Endodermal cell (in vitro differentiated cells): ENCODE data around the gene SWT1. TPM values are rescaled to one million over a fixed set of nuclear protein-coding genes. Genes with fewer than 3 reads are reported as not detected.

Experiments used
- DNase-seq: peaks from one replicate; pipeline ENCODE4 v3.0.0-alpha.2; 2017
- H3K27ac ChIP-seq: 2 replicates; pipeline ENCODE4 v1.5.1; 2013; ENCODE audit warnings: mild to moderate bottlenecking, low read depth, low read length, moderate library complexity
- H3K27me3 ChIP-seq: 2 replicates; pipeline ENCODE4 v1.6.1; 2013; ENCODE audit warnings: mild to moderate bottlenecking, low read length, moderate library complexity; ENCODE audit not compliant: insufficient read depth, control insufficient read depth, poor library complexity, severe bottlenecking
- H3K36me3 ChIP-seq: 2 replicates; pipeline ENCODE4 v1.7.0; 2013; ENCODE audit warnings: mild to moderate bottlenecking, low read length, moderate library complexity; ENCODE audit not compliant: control insufficient read depth, insufficient read depth
- H3K4me1 ChIP-seq: one replicate; pipeline ENCODE4 v1.7.0; 2013; ENCODE audit warnings: low read length; ENCODE audit not compliant: control insufficient read depth, insufficient read depth
- H3K4me3 ChIP-seq: 2 replicates; pipeline ENCODE4 v1.5.1; 2013; ENCODE audit warnings: mild to moderate bottlenecking, low read length, moderate library complexity
- H3K9ac ChIP-seq: 2 replicates; pipeline ENCODE4 v1.6.1; 2013; ENCODE audit warnings: mild to moderate bottlenecking, low read length, moderate library complexity; ENCODE audit not compliant: poor library complexity, severe bottlenecking; ENCODE audit errors: extremely low read depth
- H3K9me3 ChIP-seq: 2 replicates; pipeline ENCODE4 v1.6.1; 2013; ENCODE audit warnings: mild to moderate bottlenecking, low read length, moderate library complexity; ENCODE audit not compliant: control insufficient read depth
- H3K27ac Mint-ChIP-seq: 2 replicates; pipeline ENCODE4 v1.8.0; 2020; ENCODE audit warnings: mixed read lengths
- H3K27me3 Mint-ChIP-seq: 2 replicates; pipeline ENCODE4 v1.8.0; 2021; ENCODE audit warnings: mild to moderate bottlenecking, mixed read lengths; ENCODE audit not compliant: insufficient read depth
- H3K36me3 Mint-ChIP-seq: 2 replicates; pipeline ENCODE4 v1.8.0; 2020; ENCODE audit warnings: low read depth, mixed read lengths
- H3K4me1 Mint-ChIP-seq: 2 replicates; pipeline ENCODE4 v1.8.0; 2020; ENCODE audit warnings: mixed read lengths
- H3K4me3 Mint-ChIP-seq: 2 replicates; pipeline ENCODE4 v1.8.0; 2020; ENCODE audit warnings: mild to moderate bottlenecking, moderate library complexity, mixed read lengths
- H3K9me3 Mint-ChIP-seq: 2 replicates; pipeline ENCODE4 v1.8.0; 2020; ENCODE audit warnings: mild to moderate bottlenecking, mixed read lengths
- WGBS, 2 experiments: methylation state at CpG; one replicate each; pipeline versions ENCODE4 v1.1.5 to v1.1.7; 2013; ENCODE audit warnings: missing lambda C conversion rate in 2 of 2, mixed read lengths in 1 of 2; ENCODE audit not compliant: insufficient coverage in 1 of 2, insufficient read length in 1 of 2; 5-methylcytosine and 5-hydroxymethylcytosine counted together
- total RNA-seq, 2 donors: library from RNA; stranded (reverse); fragmentation: NEBNext Ultra II Directional in 1 of 2; extraction: Animal tissue kit (Norgen Biotek cat#: 25700) in 1 of 2; gene quantifications; 2 replicates in 1 of 2; 3 replicates in 1 of 2; pipeline ENCODE4 v1.2.1, GENCODE V29; 2021
- TF ChIP-seq, protein P1 (sequence below): fragments of 200-600 bp; sonication (generic); conservative IDR thresholded peaks from 2 replicates; pipeline ENCODE4 v1.5.0; 2021; ENCODE audit warnings: antibody characterized with exemption, mild to moderate bottlenecking

Gene SWT1
- total RNA-seq, 2 donors from 2014 or later: 9.7 to 13.4 TPM

DNA sequence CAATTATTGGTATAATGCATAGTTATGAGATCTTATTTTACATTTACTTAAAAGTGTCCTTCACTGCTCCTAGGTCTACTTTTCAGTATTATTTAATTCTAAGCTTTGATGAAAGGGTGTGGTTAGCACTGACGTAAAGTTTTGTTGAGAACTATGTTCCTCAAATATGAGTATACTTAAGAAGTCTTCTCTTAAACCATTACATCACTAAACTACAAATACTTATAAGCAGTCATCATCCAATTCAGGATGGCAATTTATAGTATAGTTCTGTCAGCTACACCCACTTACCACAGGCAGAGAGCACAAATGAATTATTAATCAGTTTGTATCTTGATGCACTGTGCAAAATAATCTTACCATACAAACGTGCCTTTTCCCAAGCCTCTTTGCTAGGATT is 27.3 kb upstream of the SWT1 start:
- Mint-ChIP-seq H3K4me1 (no peaks in the 10 kb centered on the region), H3K27me3 (no peaks in the 10 kb centered on the region), H3K4me3 (no peak overlapping the region), H3K9me3 (peaks cover 13% of the 10 kb centered on the region), H3K36me3 (peaks cover 66% of the 10 kb centered on the region), H3K27ac (no peak overlapping the region)
- TF ChIP-seq, protein P1, sequence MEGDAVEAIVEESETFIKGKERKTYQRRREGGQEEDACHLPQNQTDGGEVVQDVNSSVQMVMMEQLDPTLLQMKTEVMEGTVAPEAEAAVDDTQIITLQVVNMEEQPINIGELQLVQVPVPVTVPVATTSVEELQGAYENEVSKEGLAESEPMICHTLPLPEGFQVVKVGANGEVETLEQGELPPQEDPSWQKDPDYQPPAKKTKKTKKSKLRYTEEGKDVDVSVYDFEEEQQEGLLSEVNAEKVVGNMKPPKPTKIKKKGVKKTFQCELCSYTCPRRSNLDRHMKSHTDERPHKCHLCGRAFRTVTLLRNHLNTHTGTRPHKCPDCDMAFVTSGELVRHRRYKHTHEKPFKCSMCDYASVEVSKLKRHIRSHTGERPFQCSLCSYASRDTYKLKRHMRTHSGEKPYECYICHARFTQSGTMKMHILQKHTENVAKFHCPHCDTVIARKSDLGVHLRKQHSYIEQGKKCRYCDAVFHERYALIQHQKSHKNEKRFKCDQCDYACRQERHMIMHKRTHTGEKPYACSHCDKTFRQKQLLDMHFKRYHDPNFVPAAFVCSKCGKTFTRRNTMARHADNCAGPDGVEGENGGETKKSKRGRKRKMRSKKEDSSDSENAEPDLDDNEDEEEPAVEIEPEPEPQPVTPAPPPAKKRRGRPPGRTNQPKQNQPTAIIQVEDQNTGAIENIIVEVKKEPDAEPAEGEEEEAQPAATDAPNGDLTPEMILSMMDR: no peak
- 96% methylated on average over 1 of the region's 2 CpGs; no CpG with 5 or more reads in 1 of the 2 experiments for WGBS, 2 experiments
- H3K9me3 ChIP-seq: peaks cover 10% of the 10 kb centered on the region
- DNase-seq: no peak
- H3K4me3 ChIP-seq: no peak overlapping the region
- no peak overlapping the region for H3K27ac ChIP-seq
- H3K36me3 ChIP-seq: peaks cover 34% of the 10 kb centered on the region
- H3K27me3 ChIP-seq: no peaks in the 10 kb centered on the region
- no peak overlapping the region for H3K9ac ChIP-seq
- H3K4me1 ChIP-seq: no peaks in the 10 kb centered on the region

DNA sequence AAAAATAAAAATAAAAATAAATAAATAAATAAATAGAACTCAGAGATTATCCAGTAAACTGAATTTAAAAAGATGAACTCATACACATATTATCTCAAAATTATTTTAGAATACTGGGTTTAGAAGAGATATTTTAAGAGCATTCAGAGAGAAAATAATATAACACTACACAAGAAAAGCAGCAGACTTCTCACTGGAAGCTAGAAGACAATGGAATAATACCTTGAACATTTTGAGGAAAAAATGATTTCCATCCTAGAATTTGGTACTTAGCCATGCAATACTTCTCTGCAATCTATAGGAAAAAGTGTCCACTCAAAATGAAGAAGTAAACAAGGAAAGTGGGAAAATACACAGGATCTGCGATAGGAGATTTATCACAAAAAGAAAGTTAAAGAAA is 24.4 kb upstream of the SWT1 start:
- no peak overlapping the region for H3K9ac ChIP-seq
- H3K27me3 ChIP-seq: no peaks in the 10 kb centered on the region
- H3K27me3 Mint-ChIP-seq: no peaks in the 10 kb centered on the region
- no peak overlapping the region for H3K27ac ChIP-seq
- no peak for DNase-seq
- TF ChIP-seq, protein P1: no peak
- H3K4me3 Mint-ChIP-seq: no peak overlapping the region
- peaks cover 69% of the 10 kb centered on the region for H3K36me3 Mint-ChIP-seq
- no peak overlapping the region for H3K27ac Mint-ChIP-seq
- peaks cover 43% of the 10 kb centered on the region for H3K36me3 ChIP-seq
- H3K9me3 Mint-ChIP-seq: peaks cover 13% of the 10 kb centered on the region
- 94 to 100% methylated on average over 1 of the region's 1 CpG for WGBS, 2 experiments
- no peak overlapping the region for H3K4me3 ChIP-seq
- no peaks in the 10 kb centered on the region for H3K4me1 ChIP-seq
- H3K9me3 ChIP-seq: peaks cover 10% of the 10 kb centered on the region
- no peaks in the 10 kb centered on the region for H3K4me1 Mint-ChIP-seq

DNA sequence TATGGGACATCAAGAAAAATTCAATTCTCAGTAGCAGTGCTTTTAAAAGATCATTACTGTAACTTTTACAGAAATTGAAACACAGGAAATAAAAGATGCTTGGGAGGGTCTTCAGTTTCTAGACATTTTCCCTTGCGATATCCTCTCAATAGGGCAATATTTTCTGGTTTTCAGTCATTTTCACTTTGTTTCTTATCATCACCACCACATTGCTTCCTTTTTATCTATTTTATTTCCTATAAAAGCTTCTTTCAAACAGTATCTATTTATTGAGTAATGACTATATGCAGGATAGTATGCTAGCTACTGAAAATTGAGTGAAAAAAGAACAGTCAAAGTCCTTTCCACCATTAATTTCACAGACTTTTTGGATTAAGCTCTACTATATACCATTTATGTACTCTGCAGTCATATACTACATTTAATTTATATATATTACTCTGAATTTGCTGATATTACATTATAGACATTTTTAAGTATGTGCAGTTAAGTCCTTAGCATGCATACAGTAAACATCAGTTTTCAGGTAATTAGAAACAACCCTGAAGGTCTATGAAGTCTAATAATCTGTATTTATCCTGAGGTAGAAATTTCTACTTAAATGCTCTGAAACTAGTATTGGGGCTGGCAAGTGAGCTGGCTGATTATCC is 18.9 kb upstream of the SWT1 start:
- Mint-ChIP-seq H3K36me3 (peaks cover 50% of the 10 kb centered on the region), H3K4me1 (no peaks in the 10 kb centered on the region)

More for the DNA sequence above, 18.9 kb upstream of the SWT1 start:
- TF ChIP-seq, protein P1: no peak
- H3K27me3 Mint-ChIP-seq: no peaks in the 10 kb centered on the region
- H3K4me1 ChIP-seq: no peaks in the 10 kb centered on the region
- WGBS, 2 experiments: 95 to 100% methylated on average over 1 of the region's 1 CpG
- peaks cover 4% of the 10 kb centered on the region for H3K9me3 ChIP-seq
- no peak overlapping the region for H3K9ac ChIP-seq
- no peak overlapping the region for H3K27ac Mint-ChIP-seq
- DNase-seq: no peak
- H3K9me3 Mint-ChIP-seq: peaks cover 5% of the 10 kb centered on the region
- no peak overlapping the region for H3K27ac ChIP-seq
- no peaks in the 10 kb centered on the region for H3K27me3 ChIP-seq
- no peak overlapping the region for H3K4me3 Mint-ChIP-seq
- peaks cover 54% of the 10 kb centered on the region for H3K36me3 ChIP-seq
- no peak overlapping the region for H3K4me3 ChIP-seq
